Kidney capillary endothelial cell (primary cell): ENCODE results near the gene TUG1.

Experiments used
- DNase-seq: peaks from one replicate; pipeline ENCODE4 v3.0.0-alpha.2; 2018; ENCODE audit warnings: low spot score

Gene TUG1

GRCh38 chr22:31001124-31001770 is 32.2 kb downstream of the TUG1 start:
- no peak for DNase-seq

- DNase-seq: no peak
Observed at GRCh38 chr22:31005535-31005934, 36.5 kb downstream of the TUG1 start.

- no peak for DNase-seq
Observed at GRCh38 chr22:31019191-31019930, 50.3 kb downstream of the TUG1 start.

- DNase-seq: no peak
Observed at GRCh38 chr22:31020334-31020733, 51.3 kb downstream of the TUG1 start.

GRCh38 chr22:31022516-31022915 is 53.5 kb downstream of the TUG1 start:
- no peak for DNase-seq
